GM04503 (cell line): ENCODE results near the gene RAB26.

Experiments
- DNase-seq: peaks from one replicate; pipeline ENCODE4 v3.0.0-alpha.2; 2012; ENCODE audit warnings: low read depth

The RAB26 gene

DNA sequence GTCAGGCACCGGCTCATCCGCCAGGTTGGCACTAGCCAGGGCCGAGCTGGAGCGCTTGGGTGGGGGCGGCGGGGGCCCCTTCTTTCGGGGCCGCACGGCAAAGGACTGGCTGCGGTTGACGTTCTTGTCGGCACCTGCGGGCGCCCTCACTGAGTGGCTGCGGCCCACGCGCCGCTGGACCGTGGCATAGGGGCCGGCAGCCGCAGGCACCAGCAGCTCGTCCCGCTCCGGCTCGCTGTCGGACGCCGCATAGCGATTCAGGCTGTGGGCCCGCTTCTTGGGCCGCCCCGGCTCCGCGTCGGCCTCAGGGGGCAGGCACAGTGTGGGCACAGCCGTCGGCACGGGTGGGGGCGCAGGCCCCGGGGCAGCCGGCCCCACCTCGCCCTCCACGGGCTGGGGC is 32.0 kb downstream of the RAB26 start:
- no peak for DNase-seq

- no peak for DNase-seq
These were observed 32.8 kb downstream of the RAB26 start for GRCh38 chr16:2180962-2181923.

GRCh38 chr16:2181952-2182351 is 33.5 kb downstream of the RAB26 start:
- no peak for DNase-seq

GRCh38 chr16:2183671-2184070 is 35.2 kb downstream of the RAB26 start:
- DNase-seq = no peak

GRCh38 chr16:2184346-2184745 is 35.9 kb downstream of the RAB26 start:
- DNase-seq = no peak

GRCh38 chr16:2184962-2185361 is 36.5 kb downstream of the RAB26 start:
- no peak for DNase-seq

GRCh38 chr16:2186064-2186463 is 37.6 kb downstream of the RAB26 start:
- no peak for DNase-seq

DNA sequence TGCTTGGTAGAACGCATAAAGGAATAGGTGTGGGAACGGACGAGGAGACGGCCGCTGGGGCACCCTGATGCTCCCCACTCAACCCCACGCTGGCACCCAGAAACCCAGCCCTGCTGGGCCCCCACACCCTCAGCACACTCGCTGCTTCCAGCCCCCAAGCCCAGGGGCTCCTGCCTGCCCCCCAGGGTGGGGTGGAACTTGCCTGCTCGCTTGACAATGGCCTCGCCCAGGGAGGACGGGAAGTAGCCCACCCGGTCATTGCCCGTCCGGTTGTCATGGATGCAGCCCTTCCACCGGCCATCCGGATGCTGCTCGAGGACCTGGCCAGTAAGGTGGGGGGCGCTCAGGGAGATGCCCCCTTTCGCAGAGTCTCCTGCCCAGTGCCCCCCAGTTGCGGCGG is 38.1 kb downstream of the RAB26 start:
- no peak for DNase-seq

- no peak for DNase-seq
These were observed 38.8 kb downstream of the RAB26 start for GRCh38 chr16:2187212-2187611.

GRCh38 chr16:2188395-2188794 is 40.0 kb downstream of the RAB26 start:
- no peak for DNase-seq

DNA sequence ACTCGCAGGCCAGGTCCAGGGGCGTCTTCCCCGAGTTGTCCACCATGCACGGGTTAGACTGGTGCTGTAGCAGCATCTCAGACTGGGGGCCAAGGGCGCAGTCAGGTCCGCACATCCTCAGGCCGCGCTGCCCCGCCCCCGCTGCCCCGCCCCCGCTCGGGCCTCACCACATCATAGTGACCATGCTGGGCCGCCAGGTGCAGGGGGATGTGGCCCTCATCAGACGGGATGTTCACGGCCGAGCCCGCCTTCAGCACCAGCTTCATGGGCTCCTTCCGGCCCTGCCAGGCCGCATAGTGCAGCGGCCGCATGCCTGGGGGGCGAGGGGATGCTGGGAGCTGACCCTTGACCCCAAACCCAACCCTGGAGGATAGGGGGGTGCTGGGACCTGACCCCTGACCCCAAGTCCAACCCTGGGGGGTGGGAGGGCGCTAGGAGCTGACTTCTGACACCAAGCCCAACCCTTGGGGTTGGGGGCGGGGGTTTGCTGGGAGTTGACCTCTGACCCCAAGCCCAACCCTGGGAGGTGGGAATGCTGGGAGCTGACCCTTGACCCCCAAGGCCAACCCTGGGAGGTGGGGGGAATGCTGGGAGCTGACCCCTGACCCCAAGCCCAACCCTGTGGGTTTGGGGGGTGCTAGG is 40.9 kb downstream of the RAB26 start:
- DNase-seq = no peak

DNA sequence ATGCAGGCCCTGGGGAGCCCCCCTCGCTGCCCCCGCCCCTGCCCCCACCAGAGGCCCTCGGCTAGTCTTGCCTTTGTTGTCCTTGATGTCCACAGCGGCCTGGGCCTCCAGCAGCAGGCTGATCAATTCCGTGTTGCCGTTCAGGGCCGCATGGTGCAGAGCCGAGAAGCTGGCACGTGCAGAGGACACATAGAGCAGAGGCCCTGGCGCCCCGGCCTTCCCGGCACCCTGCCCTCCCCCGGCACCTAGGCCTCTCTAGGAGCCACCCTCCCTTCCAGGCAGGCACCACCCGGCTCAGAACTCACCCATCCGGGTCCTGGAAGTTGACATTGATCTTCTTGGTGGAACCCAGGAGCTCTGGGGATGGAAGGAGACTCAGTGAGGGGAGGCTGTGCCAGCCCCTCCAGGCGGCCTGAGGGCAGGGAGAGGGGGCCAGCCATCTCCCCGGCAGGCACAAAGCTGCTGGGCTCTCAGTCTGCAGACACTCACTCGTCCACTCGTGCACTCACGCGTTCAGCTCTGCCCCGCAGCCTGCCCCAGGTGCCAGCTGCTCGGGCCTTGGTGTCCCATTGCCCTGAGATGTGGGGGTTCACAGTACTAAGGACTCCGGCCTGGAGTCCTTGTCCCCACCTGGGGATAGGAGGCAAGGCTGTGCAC is 41.7 kb downstream of the RAB26 start:
- no peak for DNase-seq

DNA sequence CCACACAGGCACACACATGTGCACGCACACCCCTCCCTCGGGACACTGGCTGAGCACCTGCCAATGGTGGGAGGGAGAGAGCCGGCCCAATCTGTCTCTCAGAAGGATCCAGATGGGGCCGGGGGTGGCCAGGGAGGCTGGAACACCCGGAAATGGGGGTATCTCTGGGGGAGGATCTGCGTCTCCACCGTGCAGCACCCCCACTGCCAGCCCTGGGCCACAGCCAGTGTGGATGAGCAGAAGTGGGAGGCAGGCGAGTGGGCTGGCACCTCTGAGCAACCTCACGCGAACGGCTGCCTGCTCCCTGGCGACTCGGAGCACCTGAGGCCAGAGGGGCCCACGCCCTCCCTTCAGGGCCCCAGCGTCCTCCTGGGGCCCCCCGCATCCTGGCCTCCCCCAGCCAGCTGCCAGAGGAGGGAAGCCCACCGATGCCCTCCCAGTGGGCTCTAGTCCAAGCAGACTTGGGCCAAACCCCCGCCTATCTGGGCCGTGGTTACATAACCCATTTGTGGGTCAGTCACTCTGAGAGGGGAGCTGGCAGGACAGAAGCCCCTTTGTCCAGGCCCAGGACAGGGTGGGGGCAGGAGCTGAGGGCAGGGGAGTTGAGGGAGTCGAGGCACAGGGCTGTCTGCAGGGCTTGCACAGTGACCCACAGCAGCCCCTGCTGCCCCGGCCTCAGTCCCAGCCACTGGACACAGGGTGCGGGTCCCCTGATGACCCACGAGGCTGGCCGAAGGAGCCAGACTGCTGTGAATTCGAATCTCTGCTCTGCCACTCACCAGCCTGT is 42.4 kb downstream of the RAB26 start:
- DNase-seq = no peak

- no peak for DNase-seq
These were observed 43.0 kb downstream of the RAB26 start for GRCh38 chr16:2191446-2191706.

DNA sequence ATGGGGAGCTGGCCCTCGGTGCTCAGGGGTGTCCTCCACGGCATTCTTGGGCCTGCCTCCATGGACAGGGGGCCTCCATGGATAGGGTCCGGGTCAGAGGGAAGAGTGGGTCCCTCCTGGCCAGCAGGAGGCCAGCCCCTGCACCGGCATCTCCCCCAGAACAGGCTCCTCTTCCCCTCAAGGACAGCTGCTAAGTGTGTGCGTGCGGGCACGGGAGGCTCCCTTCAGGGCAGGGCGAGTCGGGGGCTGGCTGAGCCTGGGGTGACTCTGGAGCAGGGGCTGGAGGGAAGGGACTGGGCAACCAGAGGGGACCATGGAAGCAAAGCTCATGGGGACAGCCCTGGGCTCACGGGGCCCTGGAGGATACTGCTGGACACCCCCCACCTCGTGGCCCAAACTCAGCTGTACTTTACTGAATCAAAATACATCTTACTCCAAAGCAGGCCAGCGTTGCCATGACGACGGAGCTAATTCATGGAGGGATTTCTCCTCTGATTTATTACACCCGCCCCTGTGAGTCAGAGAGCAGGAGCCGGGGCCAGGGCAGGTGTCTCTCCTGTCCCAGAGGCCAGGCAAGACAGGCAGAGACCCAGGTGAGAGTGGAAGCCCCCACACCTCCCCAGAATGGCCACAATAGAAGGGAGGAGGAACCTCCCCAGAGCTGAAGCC is 45.9 kb downstream of the RAB26 start:
- DNase-seq = no peak

DNA sequence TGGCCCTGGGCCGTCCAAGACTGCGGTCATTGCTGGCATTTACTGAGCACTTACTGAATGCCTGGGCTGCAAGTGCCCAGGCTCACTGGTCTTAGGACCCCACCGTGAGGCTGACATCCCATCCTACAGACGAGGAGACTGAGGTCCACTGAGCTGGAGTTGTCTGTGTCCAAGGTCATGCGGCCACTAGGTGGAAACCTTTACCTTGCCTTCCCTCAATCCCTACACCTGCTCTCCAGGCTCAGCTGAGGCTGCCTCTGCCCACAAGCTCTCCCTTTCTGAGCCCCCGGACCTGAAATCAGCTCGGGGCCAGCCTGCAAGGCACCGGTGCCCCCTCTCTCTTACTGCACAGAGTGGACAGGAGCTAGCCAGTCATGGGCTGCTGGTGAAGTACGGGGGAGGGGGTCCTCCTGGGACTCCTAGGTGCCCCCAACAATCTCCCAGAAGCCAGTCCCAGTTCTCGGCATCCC is 46.5 kb downstream of the RAB26 start:
- no peak for DNase-seq

GRCh38 chr16:2195322-2196161 is 47.1 kb downstream of the RAB26 start:
- no peak for DNase-seq

GRCh38 chr16:2196162-2196980 is 47.9 kb downstream of the RAB26 start, which contains the start of gene CASKIN1:
TSS of gene CASKIN1 (minus strand) at chr16:2196605. CDS start at chr16:2196432, 173 bp downstream.
- no peak for DNase-seq

GRCh38 chr16:2196981-2197511 is 48.6 kb downstream of the RAB26 start:
- no peak for DNase-seq
